CD4-positive, CD25-positive, alpha-beta regulatory T cell (primary cell): ENCODE data around the gene TSPAN9. TPM values are rescaled to one million over a fixed set of nuclear protein-coding genes. Genes with fewer than 3 reads are reported as not detected.

ENCODE experiments used
- ATAC-seq, 2 donors: fragments of 150-1000 bp; cut with Tn5 transposase; one replicate each; pipeline ENCODE4 v1.10.0; 2021; ENCODE audit warnings: low read depth in 2 of 2, moderate number of reproducible peaks in 2 of 2, moderate library complexity in 1 of 2
- DNase-seq, 3 donors: peaks; one replicate each; pipeline versions ENCODE4 v3.0.0 to v3.0.0-alpha.2; 2012 to 2022; ENCODE audit warnings: mixed read lengths in 1 of 3
- H3K27ac ChIP-seq: one replicate; pipeline ENCODE4 v1.7.0; 2013; ENCODE audit warnings: mild to moderate bottlenecking, low read length; ENCODE audit not compliant: insufficient read depth, poor library complexity, severe bottlenecking
- H3K27me3 ChIP-seq: one replicate; pipeline ENCODE4 v1.7.0; 2013; ENCODE audit warnings: low read length; ENCODE audit not compliant: control insufficient read depth, insufficient read depth
- H3K36me3 ChIP-seq: one replicate; pipeline ENCODE4 v1.7.0; 2013; ENCODE audit warnings: mild to moderate bottlenecking, low read length, moderate library complexity; ENCODE audit not compliant: control insufficient read depth, insufficient read depth
- H3K4me1 ChIP-seq: 2 replicates; pipeline ENCODE4 v1.7.0; 2013; ENCODE audit warnings: mild to moderate bottlenecking, low read length; ENCODE audit not compliant: insufficient read depth, control insufficient read depth, poor library complexity, severe bottlenecking
- H3K4me3 ChIP-seq: one replicate; pipeline ENCODE4 v1.7.0; 2013; ENCODE audit warnings: low read depth, mild to moderate bottlenecking, low read length, moderate library complexity
- H3K9me3 ChIP-seq, 2 experiments: 1 replicate in 1 of 2; 2 replicates in 1 of 2; pipeline ENCODE4 v1.7.0; 2013; ENCODE audit warnings: low read length in 2 of 2, mild to moderate bottlenecking in 1 of 2, moderate library complexity in 1 of 2; ENCODE audit not compliant: control insufficient read depth in 2 of 2
- H3K27ac Mint-ChIP-seq, 3 donors: one replicate each; pipeline ENCODE4 v1.8.0; 2020 to 2022; ENCODE audit warnings: mild to moderate bottlenecking in 3 of 3, mixed read lengths in 3 of 3, moderate library complexity in 2 of 3
- H3K27me3 Mint-ChIP-seq: one replicate; pipeline ENCODE4 v1.8.0; 2022; ENCODE audit warnings: mild to moderate bottlenecking, mixed read lengths
- H3K36me3 Mint-ChIP-seq: one replicate; pipeline ENCODE4 v1.8.0; 2020; ENCODE audit warnings: mixed read lengths
- H3K4me1 Mint-ChIP-seq, 4 donors: one replicate each; pipeline ENCODE4 v1.8.0; 2020 to 2022; ENCODE audit warnings: mixed read lengths in 4 of 4, mild to moderate bottlenecking in 1 of 4
- H3K4me3 Mint-ChIP-seq, 4 donors: one replicate each; pipeline ENCODE4 v1.8.0; 2020 to 2022; ENCODE audit warnings: mild to moderate bottlenecking in 4 of 4, mixed read lengths in 4 of 4, moderate library complexity in 3 of 4
- H3K9me3 Mint-ChIP-seq, 7 donors: one replicate each; pipeline ENCODE4 v1.8.0; 2020 to 2022; ENCODE audit warnings: mixed read lengths in 7 of 7, mild to moderate bottlenecking in 3 of 7, moderate library complexity in 2 of 7
- polyA plus RNA-seq, 4 donors: library from polyadenylated mRNA; unstranded; fragments of 300-500 nt; fragmentation: Illumina TruSeq; gene quantifications; one replicate each; pipeline ENCODE4 v1.2.3, GENCODE V29; 2021
- total RNA-seq: library from RNA; stranded (reverse); gene quantifications from one replicate; pipeline ENCODE4 v1.2.3, GENCODE V29; 2022

Gene TSPAN9
- total and polyA plus RNA-seq, 5 donors from 2014 or later, result 0.09 to 1.2 (median 0.30) TPM; not detected in 1

DNA sequence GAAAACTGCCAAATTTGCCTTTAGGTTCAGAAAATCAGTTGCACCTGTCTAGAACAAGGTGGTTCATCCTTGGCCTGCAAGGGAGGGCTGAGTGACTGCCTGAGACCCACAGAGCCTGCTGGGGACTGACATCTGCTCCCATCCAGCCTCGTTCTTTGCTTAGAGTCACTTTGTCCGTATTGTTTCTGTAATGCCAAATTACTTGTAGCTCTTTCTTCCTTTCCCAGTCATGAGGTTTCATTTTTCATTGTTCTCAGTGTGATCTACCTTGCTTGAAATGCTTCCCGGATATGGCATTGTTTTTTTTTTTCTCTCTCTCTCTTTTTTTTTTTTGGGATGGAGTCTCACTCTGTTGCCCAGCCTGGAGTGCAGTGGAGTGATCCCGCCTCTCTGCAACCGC is 21.3 kb downstream of the TSPAN9 start:
- Mint-ChIP-seq H3K4me1 (peaks cover 0 to 5% (median 2%) of the 10 kb centered on the region in 4 donors), H3K9me3 (peaks cover 0 to 19% (median 1%) of the 10 kb centered on the region in 7 donors), H3K4me3 (no peak overlapping the region), H3K27ac (no peak overlapping the region), H3K36me3 (peaks cover 6% of the 10 kb centered on the region), H3K27me3 (no peaks in the 10 kb centered on the region)
- DNase-seq (no peak), ATAC-seq (no peak)
- H3K27ac ChIP-seq, result no peak overlapping the region
- H3K4me3 ChIP-seq, result no peak overlapping the region
- H3K4me1 ChIP-seq, result no peaks in the 10 kb centered on the region
- peaks cover 0 to 4% of the 10 kb centered on the region in 2 experiments for H3K9me3 ChIP-seq
- no peaks in the 10 kb centered on the region for H3K27me3 ChIP-seq
- no peaks in the 10 kb centered on the region for H3K36me3 ChIP-seq

DNA sequence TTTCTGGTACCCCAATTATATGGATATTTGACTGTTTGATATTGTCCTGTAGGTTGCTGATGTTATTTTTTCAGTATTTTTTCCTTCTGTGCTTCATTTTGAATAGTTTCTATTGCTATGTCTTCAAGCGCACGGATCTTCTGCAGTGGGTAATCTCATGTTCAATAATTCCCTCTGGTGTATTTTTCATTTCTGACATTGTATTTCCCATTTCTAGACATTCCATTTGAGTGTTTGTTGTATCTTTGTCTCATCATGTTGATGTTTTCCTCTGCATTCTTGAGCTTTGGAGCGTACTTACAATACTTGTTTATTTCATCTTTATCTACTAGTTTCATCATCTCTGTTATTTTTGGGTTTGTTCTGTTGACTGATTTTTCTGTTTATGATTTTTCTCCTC is 22.0 kb downstream of the TSPAN9 start:
- H3K9me3 ChIP-seq, result peaks cover 0 to 4% of the 10 kb centered on the region in 2 experiments
- Mint-ChIP-seq H3K27me3 (no peaks in the 10 kb centered on the region), H3K4me1 (peaks cover 0 to 6% (median 2%) of the 10 kb centered on the region in 4 donors), H3K27ac (no peak overlapping the region), H3K9me3 (peaks cover 0 to 19% (median 2%) of the 10 kb centered on the region in 7 donors), H3K36me3 (peaks cover 6% of the 10 kb centered on the region), H3K4me3 (no peak overlapping the region)
- ATAC-seq, result no peak
- no peak overlapping the region for H3K4me3 ChIP-seq
- no peaks in the 10 kb centered on the region for H3K27me3 ChIP-seq
- no peaks in the 10 kb centered on the region for H3K36me3 ChIP-seq
- DNase-seq, result no peak
- H3K4me1 ChIP-seq, result no peaks in the 10 kb centered on the region
- no peak overlapping the region for H3K27ac ChIP-seq

DNA sequence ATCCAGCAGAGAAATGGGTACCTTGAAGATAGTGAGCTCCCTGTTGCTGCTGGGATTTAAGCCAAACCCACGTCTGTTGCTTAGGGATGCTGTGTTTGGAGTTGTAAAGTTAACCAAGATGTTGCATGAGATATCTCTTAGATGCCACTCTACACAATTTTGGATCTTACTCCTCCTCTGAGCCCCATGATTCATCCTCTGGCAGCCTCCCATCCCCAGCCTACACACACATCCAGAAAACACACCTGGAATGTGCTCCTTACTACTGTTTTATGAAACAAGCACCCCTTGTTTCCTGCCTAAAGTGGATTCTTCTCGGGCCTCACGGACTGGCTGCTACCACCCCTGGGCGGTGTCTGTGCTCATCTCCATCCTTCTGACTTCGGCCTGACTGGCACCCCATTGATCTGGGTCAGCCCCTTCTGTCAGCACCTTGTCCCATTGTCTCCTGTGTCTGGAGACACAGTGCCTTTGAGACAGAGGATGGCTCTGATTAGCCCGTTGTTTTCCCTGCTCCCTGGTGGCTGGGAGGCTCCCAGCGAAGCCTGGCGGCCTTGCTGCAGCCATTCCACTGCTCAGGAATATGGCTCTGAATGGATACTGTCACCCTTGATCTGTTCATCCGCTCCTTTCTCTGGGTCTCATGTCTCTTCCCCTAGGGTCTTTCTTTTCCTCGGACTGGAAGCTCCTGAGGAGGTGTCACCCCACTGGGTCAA is 24.3 kb downstream of the TSPAN9 start:
- no peak overlapping the region for H3K4me3 ChIP-seq
- peaks cover 0 to 15% (median 2%) of the 10 kb centered on the region in 7 donors for H3K9me3 Mint-ChIP-seq
- H3K36me3 Mint-ChIP-seq, result peaks cover 6% of the 10 kb centered on the region
- no peaks in the 10 kb centered on the region for H3K27me3 Mint-ChIP-seq
- no peaks in the 10 kb centered on the region for H3K36me3 ChIP-seq
- DNase-seq (no peak), ATAC-seq (no peak)
- H3K27ac Mint-ChIP-seq, result no peak overlapping the region
- peaks cover 0 to 5% (median 2%) of the 10 kb centered on the region in 4 donors for H3K4me1 Mint-ChIP-seq
- H3K27me3 ChIP-seq, result no peaks in the 10 kb centered on the region
- no peak overlapping the region for H3K4me3 Mint-ChIP-seq
- H3K4me1 ChIP-seq, result no peaks in the 10 kb centered on the region
- no peak overlapping the region for H3K27ac ChIP-seq
- H3K9me3 ChIP-seq, result peaks cover 0 to 4% of the 10 kb centered on the region in 2 experiments

DNA sequence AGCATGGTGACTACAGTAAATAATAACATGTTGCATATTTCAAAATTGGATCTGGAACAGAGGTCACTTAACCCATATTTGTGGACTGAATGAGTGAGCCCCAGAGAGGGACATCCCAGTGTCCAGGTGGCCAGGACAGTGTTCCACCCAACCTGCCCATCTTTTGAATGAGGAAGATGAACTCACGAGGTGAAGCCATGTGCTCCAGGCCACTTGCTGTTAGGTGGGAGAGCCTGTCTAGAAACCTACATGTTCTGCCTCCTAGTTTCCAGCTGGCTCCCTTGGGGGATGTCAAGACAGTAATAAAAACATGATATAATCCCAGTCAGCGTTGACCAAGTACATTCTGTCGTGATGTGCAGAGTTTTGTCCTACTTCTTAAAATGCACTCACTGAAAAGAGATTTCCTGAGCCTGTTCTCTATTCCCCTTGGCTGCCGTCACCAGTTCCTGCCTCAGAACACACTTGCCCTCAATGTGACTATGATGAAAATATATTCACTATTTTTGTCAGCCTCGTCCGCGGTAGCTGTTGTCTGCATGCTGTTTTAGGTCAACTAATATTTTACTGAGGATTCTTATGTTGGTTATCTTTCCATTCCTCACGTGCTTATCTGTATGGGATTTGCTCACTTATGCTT is 25.7 kb downstream of the TSPAN9 start:
- DNase-seq, result no peak
- Histone ChIP-seq H3K27me3 (no peaks in the 10 kb centered on the region), H3K4me3 (no peak overlapping the region), H3K9me3 (peaks cover 0 to 4% of the 10 kb centered on the region in 2 experiments), H3K27ac (no peak overlapping the region), H3K4me1 (no peaks in the 10 kb centered on the region), H3K36me3 (no peaks in the 10 kb centered on the region)
- ATAC-seq, result no peak
- H3K27me3 Mint-ChIP-seq, result no peaks in the 10 kb centered on the region
- H3K27ac Mint-ChIP-seq, result no peak overlapping the region
- peaks cover 0 to 3% (median under 1%) of the 10 kb centered on the region in 4 donors for H3K4me1 Mint-ChIP-seq
- H3K9me3 Mint-ChIP-seq, result peaks cover 0 to 15% (median 2%) of the 10 kb centered on the region in 7 donors
- peaks cover 6% of the 10 kb centered on the region for H3K36me3 Mint-ChIP-seq
- no peak overlapping the region for H3K4me3 Mint-ChIP-seq

DNA sequence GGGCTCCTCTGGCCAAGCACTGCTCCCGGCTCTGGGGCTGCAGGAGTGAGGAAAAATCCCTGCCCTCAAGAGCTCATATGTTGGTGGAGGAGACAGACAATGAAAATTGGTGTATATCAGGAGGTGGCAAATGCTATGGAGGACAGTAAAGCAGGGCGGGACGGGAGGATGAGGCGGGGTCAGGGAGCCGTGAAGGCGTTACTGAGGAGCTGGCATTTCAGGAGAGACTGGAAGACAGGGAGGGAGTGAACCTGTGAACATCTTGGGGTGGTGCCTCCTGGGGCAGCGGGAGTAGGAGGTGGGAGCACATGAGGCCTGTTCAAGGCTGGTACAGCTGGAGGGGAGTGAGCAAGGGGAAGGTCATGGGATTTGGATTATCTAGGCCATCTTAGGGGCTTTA is 26.6 kb downstream of the TSPAN9 start:
- H3K27ac Mint-ChIP-seq, result no peak overlapping the region
- DNase-seq, result no peak
- no peaks in the 10 kb centered on the region for H3K36me3 ChIP-seq
- peaks cover 6% of the 10 kb centered on the region for H3K36me3 Mint-ChIP-seq
- H3K27ac ChIP-seq, result no peak overlapping the region
- H3K9me3 ChIP-seq, result peaks cover 0 to 4% of the 10 kb centered on the region in 2 experiments
- H3K4me1 Mint-ChIP-seq, result peaks cover 0 to 2% (median 0%) of the 10 kb centered on the region in 4 donors
- no peaks in the 10 kb centered on the region for H3K4me1 ChIP-seq
- H3K4me3 ChIP-seq, result no peak overlapping the region
- no peak overlapping the region for H3K4me3 Mint-ChIP-seq
- no peaks in the 10 kb centered on the region for H3K27me3 ChIP-seq
- ATAC-seq, result no peak
- peaks cover 0 to 15% (median 2%) of the 10 kb centered on the region in 7 donors for H3K9me3 Mint-ChIP-seq
- H3K27me3 Mint-ChIP-seq, result no peaks in the 10 kb centered on the region

DNA sequence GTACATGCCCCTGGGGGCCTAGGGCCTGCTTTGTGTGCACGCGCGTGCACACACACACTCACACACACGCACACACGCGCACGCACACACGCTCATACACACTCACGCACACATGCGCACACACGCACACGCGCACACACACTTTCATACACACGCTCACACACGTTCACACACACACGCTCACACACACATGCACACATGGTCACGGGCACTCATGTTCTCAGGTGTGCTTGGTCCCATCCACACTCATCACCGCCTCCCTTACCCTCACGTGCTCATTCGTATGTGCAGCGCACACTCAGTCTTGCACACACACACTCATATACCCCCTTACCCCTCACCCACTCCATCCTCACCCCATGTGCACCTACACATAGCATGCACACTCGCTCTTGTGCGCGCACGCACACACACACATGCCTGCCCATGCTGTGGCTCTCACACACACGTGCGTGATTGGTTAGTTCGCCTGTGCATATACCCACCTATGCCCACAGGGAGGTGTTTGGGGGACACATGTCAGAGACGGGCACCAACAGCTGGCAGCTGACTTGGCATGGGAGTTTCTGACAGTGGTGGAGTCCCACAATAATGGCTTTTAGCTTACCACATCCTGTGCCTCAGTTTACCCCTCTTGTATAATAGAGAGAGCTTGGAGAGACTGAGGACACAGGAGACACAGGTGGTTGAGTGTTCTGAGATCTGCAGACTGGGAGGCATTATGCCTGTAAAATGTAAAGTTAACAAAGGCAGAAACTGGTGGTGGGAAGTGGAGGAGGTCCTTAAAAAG is 28.7 kb downstream of the TSPAN9 start:
- Histone ChIP-seq H3K4me1 (no peaks in the 10 kb centered on the region), H3K9me3 (no peaks in the 10 kb centered on the region), H3K27me3 (no peaks in the 10 kb centered on the region), H3K27ac (no peak overlapping the region), H3K4me3 (no peak overlapping the region), H3K36me3 (no peaks in the 10 kb centered on the region)
- Mint-ChIP-seq H3K36me3 (no peaks in the 10 kb centered on the region), H3K27ac (no peak overlapping the region), H3K27me3 (no peaks in the 10 kb centered on the region), H3K4me3 (no peak overlapping the region), H3K9me3 (peaks cover 0 to 2% (median 0%) of the 10 kb centered on the region in 7 donors), H3K4me1 (peaks cover 0 to 2% (median 0%) of the 10 kb centered on the region in 4 donors)
- DNase-seq (no peak), ATAC-seq (no peak)

DNA sequence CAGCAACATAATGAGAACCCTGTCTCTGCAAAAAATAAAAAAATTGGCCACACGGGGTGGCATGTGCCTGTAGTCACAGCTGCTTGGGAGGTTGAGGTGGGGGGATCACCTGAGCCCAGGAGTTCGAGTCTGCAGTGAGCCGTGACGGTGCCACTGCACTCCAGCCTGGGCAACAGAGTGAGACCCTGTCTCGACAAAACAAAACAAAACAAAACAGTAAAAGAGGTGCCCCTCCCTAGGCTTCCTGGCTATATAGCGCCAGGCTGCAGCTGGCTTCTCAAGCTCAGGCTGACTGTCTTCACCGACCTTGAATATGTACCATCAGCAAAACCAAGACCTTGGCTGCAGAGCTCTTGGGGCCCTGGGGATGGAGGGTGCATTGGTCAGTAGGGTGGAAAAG is 29.4 kb downstream of the TSPAN9 start:
- Mint-ChIP-seq H3K27me3 (no peaks in the 10 kb centered on the region), H3K27ac (no peak overlapping the region), H3K9me3 (peaks cover 0 to 2% (median 0%) of the 10 kb centered on the region in 7 donors), H3K36me3 (no peaks in the 10 kb centered on the region), H3K4me1 (peaks cover 0 to 2% (median 0%) of the 10 kb centered on the region in 4 donors), H3K4me3 (no peak overlapping the region)
- Histone ChIP-seq H3K27me3 (no peaks in the 10 kb centered on the region), H3K9me3 (no peaks in the 10 kb centered on the region), H3K36me3 (no peaks in the 10 kb centered on the region), H3K4me1 (no peaks in the 10 kb centered on the region), H3K4me3 (no peak overlapping the region), H3K27ac (no peak overlapping the region)
- ATAC-seq (no peak), DNase-seq (no peak)
